HCT116 (cell line): ENCODE data around the gene TEKT5. TPM values are rescaled to one million over a fixed set of nuclear protein-coding genes. Genes with fewer than 3 reads are reported as not detected.

Experiments
- ATAC-seq: fragments of 200-7000 bp; cut with Tn5 transposase; 2 replicates; pipeline ENCODE4 v1.9.1; 2020; ENCODE audit warnings: mild to moderate bottlenecking, moderate library complexity
- BruUV-seq: library from RNA; stranded (reverse); fragments of 400-500 nt; replicated peaks from 2 replicates; lab custom pipeline; 2021; lab: Mats Ljungman, UMichigan
- CTCF ChIA-PET: fragments of 300-600 bp; sonication (Branson Sonifier 250); formaldehyde crosslinking; loops from one replicate; lab custom pipeline; 2021; ENCODE audit warnings: antibody characterized with exemption; lab: Charles Lee
- POLR2A ChIA-PET: fragments of 300-600, 350-600 bp; sonication (Branson Sonifier 250); formaldehyde crosslinking; loops from one replicate; lab custom pipeline; 2021; ENCODE audit warnings: antibody characterized with exemption; lab: Charles Lee
- RAD21 ChIA-PET, 2 experiments: fragments of 300-600 bp; sonication (Branson Sonifier 250); formaldehyde crosslinking; loops; one replicate each; lab custom pipeline; 2023; ENCODE audit warnings: low total read pairs in 2 of 2; ENCODE audit not compliant: uncharacterized antibody in 2 of 2, unreplicated experiment in 2 of 2, low non-redundant PET in 1 of 2; lab: Charles Lee
- DNase-seq: peaks from one replicate; pipeline ENCODE4 v3.0.0-alpha.2; 2010; ENCODE audit warnings: low read depth, low spot score
- H2AFZ ChIP-seq: fragments of 200-600 bp; shearing (Covaris generic), sonication (generic); 2 replicates; pipeline ENCODE4 v1.6.1; 2017; ENCODE audit warnings: low read depth, mixed run types, mixed read lengths, antibody characterized with exemption, low read length; ENCODE audit not compliant: poor library complexity, severe bottlenecking
- H3K27ac ChIP-seq: 2 replicates; pipeline ENCODE4 v1.5.1; 2012; ENCODE audit warnings: low read depth, low read length
- H3K27me3 ChIP-seq: fragments of 200-600 bp; sonication (generic); 2 replicates; pipeline ENCODE4 v1.6.1; 2016; ENCODE audit warnings: mixed run types, low read length, mixed read lengths; ENCODE audit not compliant: insufficient read depth
- H3K36me3 ChIP-seq, 2 experiments: fragments of 200-500 bp in 1 of 2; fragments of 200-600 bp in 1 of 2; sonication (Bioruptor generic) in 1 of 2; sonication (generic) in 1 of 2; 2 replicates each; pipeline versions ENCODE4 v1.5.1 to v1.6.1; 2014 to 2016; ENCODE audit warnings: low read length in 2 of 2, inconsistent platforms in 1 of 2, mixed read lengths in 1 of 2, mixed run types in 1 of 2; ENCODE audit not compliant: insufficient read depth in 2 of 2, control insufficient read depth in 1 of 2
- H3K4me1 ChIP-seq, 2 experiments: fragments of 200-600 bp in 1 of 2; sonication (generic) in 1 of 2; 2 replicates each; pipeline versions ENCODE4 v1.5.1 to v1.6.1; 2012 to 2017; ENCODE audit warnings: low read length in 2 of 2, inconsistent platforms in 1 of 2, mild to moderate bottlenecking in 1 of 2, mixed read lengths in 1 of 2, mixed run types in 1 of 2, moderate library complexity in 1 of 2; ENCODE audit not compliant: insufficient read depth in 2 of 2, control insufficient read depth in 1 of 2
- H3K4me2 ChIP-seq: fragments of 200-600 bp; sonication (generic); 2 replicates; pipeline ENCODE4 v1.6.1; 2017; ENCODE audit warnings: mixed run types, low read length, mixed read lengths
- H3K4me3 ChIP-seq, 2 experiments: fragments of 200-600 bp in 1 of 2; sonication (generic) in 1 of 2; replicated peaks in 1 of 2; 2 replicates each; pipeline ENCODE4 v1.5.1; 2011 to 2016; ENCODE audit warnings: low read length in 2 of 2, control low read depth in 1 of 2, low read depth in 1 of 2, mild to moderate bottlenecking in 1 of 2, mixed read lengths in 1 of 2, mixed run types in 1 of 2
- H3K79me2 ChIP-seq: fragments of 200-600 bp; sonication (generic); 2 replicates; pipeline ENCODE4 v1.6.1; 2017; ENCODE audit warnings: mild to moderate bottlenecking, mixed run types, low read length, moderate library complexity, mixed read lengths; ENCODE audit not compliant: insufficient read depth
- H3K9ac ChIP-seq: fragments of 200-600 bp; sonication (generic); 2 replicates; pipeline ENCODE4 v1.6.1; 2016; ENCODE audit warnings: low read length, mixed read lengths
- H3K9me2 ChIP-seq: fragments of 200-600 bp; sonication (generic), shearing (Covaris generic); 2 replicates; pipeline ENCODE4 v1.6.1; 2017; ENCODE audit warnings: mixed run types, mild to moderate bottlenecking, moderate library complexity; ENCODE audit not compliant: insufficient read depth
- H3K9me3 ChIP-seq, 2 experiments: fragments of 200-500 bp in 1 of 2; fragments of 200-600 bp in 1 of 2; sonication (Bioruptor generic) in 1 of 2; sonication (generic) in 1 of 2; 2 replicates each; pipeline ENCODE4 v1.6.1; 2014 to 2017; ENCODE audit warnings: low read length in 2 of 2, mixed read lengths in 2 of 2, inconsistent platforms in 1 of 2, low read depth in 1 of 2, mild to moderate bottlenecking in 1 of 2, mixed run types in 1 of 2, moderate library complexity in 1 of 2; ENCODE audit not compliant: control insufficient read depth in 1 of 2, insufficient read depth in 1 of 2
- H4K20me1 ChIP-seq: fragments of 200-600 bp; sonication (generic), shearing (Covaris generic); 2 replicates; pipeline ENCODE4 v1.6.1; 2017; ENCODE audit warnings: mixed run types, mild to moderate bottlenecking, moderate library complexity; ENCODE audit not compliant: insufficient read depth
- ATF3 ChIP-seq: IDR thresholded peaks from 2 replicates; pipeline ENCODE4 v1.6.1; 2012
- CBX3 ChIP-seq: IDR thresholded peaks from 2 replicates; pipeline ENCODE4 v1.6.1; 2012; ENCODE audit warnings: low read depth
- CTCF ChIP-seq, 3 experiments: fragments of 200-600 bp in 1 of 3; sonication (generic) in 1 of 3; IDR thresholded peaks in 2 of 3; conservative IDR thresholded peaks in 1 of 3; 2 replicates each; pipeline ENCODE4 v1.5.1; 2012 to 2017; ENCODE audit warnings: low read depth in 2 of 3, low read length in 2 of 3, antibody characterized with exemption in 1 of 3, borderline replicate concordance in 1 of 3, control low read depth in 1 of 3, mild to moderate bottlenecking in 1 of 3, mixed read lengths in 1 of 3, mixed run types in 1 of 3, moderate library complexity in 1 of 3; ENCODE audit not compliant: insufficient read depth in 1 of 3
- ELF1 ChIP-seq: IDR thresholded peaks from 2 replicates; pipeline ENCODE4 v1.6.1; 2012; ENCODE audit warnings: low read depth, borderline replicate concordance
- EZH2 ChIP-seq: fragments of 200-600 bp; sonication (generic); IDR thresholded peaks from 2 replicates; pipeline ENCODE4 v1.6.1; 2017; ENCODE audit warnings: antibody characterized with exemption, mixed run types
- EZH2phosphoT487 ChIP-seq: fragments of 200-600 bp; IDR thresholded peaks from 2 replicates; pipeline ENCODE4 v1.6.1; 2018; ENCODE audit warnings: antibody characterized with exemption, borderline replicate concordance
- POLR2AphosphoS5 ChIP-seq: IDR thresholded peaks from 2 replicates; pipeline ENCODE4 v1.6.1; 2011; ENCODE audit warnings: mild to moderate bottlenecking, low read depth, low read length, moderate library complexity
- SP1 ChIP-seq: IDR thresholded peaks from 2 replicates; pipeline ENCODE4 v1.6.1; 2012; ENCODE audit warnings: low read depth
- SRF ChIP-seq: IDR thresholded peaks from 2 replicates; pipeline ENCODE4 v1.6.1; 2012; ENCODE audit warnings: low read depth
- TCF7L2 ChIP-seq: IDR thresholded peaks from 2 replicates; pipeline ENCODE4 v1.7.0; 2011; ENCODE audit warnings: borderline replicate concordance, inconsistent platforms; ENCODE audit not compliant: insufficient read depth, insufficient read length; ENCODE audit errors: extremely low read depth
- YY1 ChIP-seq: IDR thresholded peaks from 2 replicates; pipeline ENCODE4 v1.6.1; 2011; ENCODE audit warnings: low read length, low read depth, moderate library complexity, mild to moderate bottlenecking; ENCODE audit not compliant: insufficient replicate concordance; ENCODE audit errors: extremely low read depth
- ZBTB33 ChIP-seq: IDR thresholded peaks from 2 replicates; pipeline ENCODE4 v1.6.1; 2011; ENCODE audit warnings: mild to moderate bottlenecking, low read length, moderate library complexity; ENCODE audit not compliant: insufficient replicate concordance; ENCODE audit errors: extremely low read depth
- ZFX ChIP-seq: fragments of 450-650 bp; IDR thresholded peaks from 2 replicates; pipeline ENCODE4 v1.6.1; 2017
- intact Hi-C: fragments of 100-400 bp; cut with micrococcal nuclease; formaldehyde crosslinking; loops from 2 replicates; pipeline ENCODE4 v1.10.0; 2022
- total RNA-seq: library from RNA; stranded (reverse); gene quantifications from one replicate; pipeline ENCODE4 v1.2.1, GENCODE V29; 2021; ENCODE audit not compliant: unreplicated experiment

TEKT5 gene
- total RNA-seq, 1 experiment from 2014 or later = 0.37 TPM

- TF ChIP-seq YY1 (no peak), ZFX (no peak), SRF (no peak), CTCF (IDR thresholded peaks at IDR 0.05 in 2 of 3, conservative IDR thresholded peaks at IDR 0.05 in 1 of 3; ENCODE audit: borderline replicate concordance in 1 of 3, insufficient read depth in 1 of 3, low read depth in 2 of 3, low read length in 2 of 3) (no peak), ATF3 (no peak), POLR2AphosphoS5 (no peak), ELF1 (no peak), EZH2phosphoT487 (no peak)
These were observed 10.1 kb downstream of the TEKT5 start (continued) for GRCh38 chr16:10684511-10685151.

- no peak overlapping the region for H2AFZ ChIP-seq
- BruUV-seq = no TSS peak
- H3K4me2 ChIP-seq = no peak overlapping the region
- H3K27me3 ChIP-seq = no peaks in the 10 kb centered on the region
- no peaks in the 10 kb centered on the region for H3K9me2 ChIP-seq
- TF ChIP-seq ELF1 (no peak), CBX3 (no peak), ZBTB33 (no peak), POLR2AphosphoS5 (no peak), SP1 (no peak), SRF (no peak), EZH2 (no peak), ZFX (no peak), TCF7L2 (no peak)
- no peak overlapping the region for H3K27ac ChIP-seq
- peak; percentile 67 for ATAC-seq
- no peaks in the 10 kb centered on the region for H3K9me3 ChIP-seq
- RAD21 ChIA-PET = no interaction called here
- no peak overlapping the region for H3K4me3 ChIP-seq
- POLR2A ChIA-PET = no interaction called here
- H3K79me2 ChIP-seq = no peaks in the 10 kb centered on the region
- H3K36me3 ChIP-seq = no peaks in the 10 kb centered on the region
- H4K20me1 ChIP-seq = no peaks in the 10 kb centered on the region
- no peak overlapping the region for H3K9ac ChIP-seq
- no peak for DNase-seq
- no peaks in the 10 kb centered on the region for H3K4me1 ChIP-seq
- CTCF ChIA-PET = no interaction called here
- intact Hi-C loops = no loop called here
These were observed 11.6 kb downstream of the TEKT5 start for GRCh38 chr16:10683170-10683569.
